ENCODE data around the gene GMIP.
"Not testable (repeated sequence)": the region's sequence is repeated elsewhere in the genome, so short reads cannot be mapped to it uniquely, and the experiment has no call there.

The GMIP gene

GRCh38 chr19:19643158-19644053 is at the start of gene GMIP:
Gene GMIP, minus strand, starts transcription at chr19:19643657. Its CDS starts 128 bp downstream, at chr19:19643529.
- H3K9ac ChIP-seq (ENCODE audit: insufficient read length, low read depth), result peak within 1 kb of the TSS; percentile 90
- H3K9me3 ChIP-seq (ENCODE audit: insufficient read depth, low read length), result no peaks in the 10 kb centered on the region
- no peak for DNase-seq (ENCODE audit: low read depth, low spot score)
- no peaks in the 10 kb centered on the region for H3K4me1 ChIP-seq (ENCODE audit: insufficient read depth, insufficient read length)
- peak within 1 kb of the TSS; percentile 89 for H3K4me3 ChIP-seq (ENCODE audit: insufficient read length, low read depth)
- peaks cover 58% of the 10 kb centered on the region for H3K36me3 ChIP-seq (ENCODE audit: insufficient read depth, insufficient read length, low read length)
- peaks cover 3% of the 10 kb centered on the region for H3K27me3 ChIP-seq (ENCODE audit: insufficient read depth, insufficient read length)
- TF ChIP-seq YY1 (IDR thresholded peaks at IDR 0.05; ENCODE audit: insufficient read depth, insufficient read length) (no peak), ZNF274 (IDR thresholded peaks at IDR 0.05; ENCODE audit: low read depth, low read length) (no peak), SUZ12 (IDR thresholded peaks at IDR 0.05; ENCODE audit: extremely low read depth, insufficient read depth, insufficient read length) (no peak)

- no peaks in the 10 kb centered on the region for H3K9me3 ChIP-seq (ENCODE audit: insufficient read depth, low read length)
- no peaks in the 10 kb centered on the region for H3K4me1 ChIP-seq (ENCODE audit: insufficient read depth, insufficient read length)
- no peaks in the 10 kb centered on the region for H3K27me3 ChIP-seq (ENCODE audit: insufficient read depth, insufficient read length)
- no peak for DNase-seq (ENCODE audit: low read depth, low spot score)
- H3K36me3 ChIP-seq (ENCODE audit: insufficient read depth, insufficient read length, low read length), result no peaks in the 10 kb centered on the region
- H3K4me3 ChIP-seq (ENCODE audit: insufficient read length, low read depth), result no peak overlapping the region
- no peak overlapping the region for H3K9ac ChIP-seq (ENCODE audit: insufficient read length, low read depth)
- no peak for TF ChIP-seq SUZ12 (IDR thresholded peaks at IDR 0.05; ENCODE audit: extremely low read depth, insufficient read depth, insufficient read length)
- TF ChIP-seq YY1 (IDR thresholded peaks at IDR 0.05; ENCODE audit: insufficient read depth, insufficient read length), result no peak
- no peak for TF ChIP-seq ZNF274 (IDR thresholded peaks at IDR 0.05; ENCODE audit: low read depth, low read length)
Observed at GRCh38 chr19:19691683-19692082, 48.2 kb upstream of the GMIP start.

- H3K9ac ChIP-seq (ENCODE audit: insufficient read length, low read depth); H3K4me3 ChIP-seq (ENCODE audit: insufficient read length, low read depth): not testable (repeated sequence)
Observed at GRCh38 chr19:19689023-19689422, 45.6 kb upstream of the GMIP start.

GRCh38 chr19:19687090-19687489 is 43.6 kb upstream of the GMIP start:
- H3K9ac ChIP-seq (ENCODE audit: insufficient read length, low read depth), result no peak overlapping the region
- TF ChIP-seq SUZ12 (IDR thresholded peaks at IDR 0.05; ENCODE audit: extremely low read depth, insufficient read depth, insufficient read length), result no peak
- no peak for TF ChIP-seq ZNF274 (IDR thresholded peaks at IDR 0.05; ENCODE audit: low read depth, low read length)
- TF ChIP-seq YY1 (IDR thresholded peaks at IDR 0.05; ENCODE audit: insufficient read depth, insufficient read length), result no peak
- peaks cover 7% of the 10 kb centered on the region for H3K36me3 ChIP-seq (ENCODE audit: insufficient read depth, insufficient read length, low read length)
- H3K4me3 ChIP-seq (ENCODE audit: insufficient read length, low read depth), result no peak overlapping the region
- DNase-seq (ENCODE audit: low read depth, low spot score), result no peak
- no peaks in the 10 kb centered on the region for H3K4me1 ChIP-seq (ENCODE audit: insufficient read depth, insufficient read length)
- no peaks in the 10 kb centered on the region for H3K27me3 ChIP-seq (ENCODE audit: insufficient read depth, insufficient read length)
- H3K9me3 ChIP-seq (ENCODE audit: insufficient read depth, low read length), result no peaks in the 10 kb centered on the region

More at GRCh38 chr19:19689023-19689422, 45.6 kb upstream of the GMIP start:
- H3K36me3 ChIP-seq (ENCODE audit: insufficient read depth, insufficient read length, low read length); DNase-seq (ENCODE audit: low read depth, low spot score); H3K4me1 ChIP-seq (ENCODE audit: insufficient read depth, insufficient read length); H3K9me3 ChIP-seq (ENCODE audit: insufficient read depth, low read length); H3K27me3 ChIP-seq (ENCODE audit: insufficient read depth, insufficient read length): not testable (repeated sequence)

GRCh38 chr19:19686580-19686979 is 43.1 kb upstream of the GMIP start:
- H3K9ac ChIP-seq (ENCODE audit: insufficient read length, low read depth), result no peak overlapping the region
- peaks cover 12% of the 10 kb centered on the region for H3K36me3 ChIP-seq (ENCODE audit: insufficient read depth, insufficient read length, low read length)
- TF ChIP-seq YY1 (IDR thresholded peaks at IDR 0.05; ENCODE audit: insufficient read depth, insufficient read length) (no peak), SUZ12 (IDR thresholded peaks at IDR 0.05; ENCODE audit: extremely low read depth, insufficient read depth, insufficient read length) (no peak), ZNF274 (IDR thresholded peaks at IDR 0.05; ENCODE audit: low read depth, low read length) (no peak)
- no peaks in the 10 kb centered on the region for H3K27me3 ChIP-seq (ENCODE audit: insufficient read depth, insufficient read length)
- no peaks in the 10 kb centered on the region for H3K4me1 ChIP-seq (ENCODE audit: insufficient read depth, insufficient read length)
- H3K4me3 ChIP-seq (ENCODE audit: insufficient read length, low read depth), result no peak overlapping the region
- no peaks in the 10 kb centered on the region for H3K9me3 ChIP-seq (ENCODE audit: insufficient read depth, low read length)
- DNase-seq (ENCODE audit: low read depth, low spot score), result no peak

DNA sequence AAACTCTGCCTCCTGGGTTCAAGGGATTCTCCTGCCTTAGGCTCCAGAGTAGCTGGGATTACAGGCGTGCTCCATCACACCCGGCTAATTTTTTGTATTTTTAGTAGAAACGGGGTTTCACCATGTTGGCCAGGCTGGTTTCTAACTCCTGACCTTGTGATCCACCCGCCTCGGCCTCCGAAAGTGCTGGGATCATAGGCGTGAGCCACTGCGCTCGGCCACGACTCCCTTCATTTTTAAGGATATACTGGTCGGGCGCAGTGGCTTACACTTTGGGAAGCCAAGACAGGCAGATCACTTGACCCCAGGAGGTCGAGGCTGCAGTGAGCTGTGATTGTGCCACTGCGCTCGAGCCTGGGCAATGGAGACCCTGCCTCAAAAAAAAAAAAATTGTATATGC is 42.7 kb upstream of the GMIP start:
- not testable (repeated sequence) for H3K4me1 ChIP-seq (ENCODE audit: insufficient read depth, insufficient read length); H3K9me3 ChIP-seq (ENCODE audit: insufficient read depth, low read length); DNase-seq (ENCODE audit: low read depth, low spot score); H3K9ac ChIP-seq (ENCODE audit: insufficient read length, low read depth); H3K4me3 ChIP-seq (ENCODE audit: insufficient read length, low read depth); H3K27me3 ChIP-seq (ENCODE audit: insufficient read depth, insufficient read length)
- H3K36me3 ChIP-seq (ENCODE audit: insufficient read depth, insufficient read length, low read length), result peaks cover 17% of the 10 kb centered on the region

- peaks cover 45% of the 10 kb centered on the region for H3K9me3 ChIP-seq (ENCODE audit: insufficient read depth, low read length)
- H3K4me1 ChIP-seq (ENCODE audit: insufficient read depth, insufficient read length), result no peaks in the 10 kb centered on the region
- no peak overlapping the region for H3K9ac ChIP-seq (ENCODE audit: insufficient read length, low read depth)
- peak; percentile 25; the same call in 1 of the 2 replicates for TF ChIP-seq ZNF274 (IDR thresholded peaks at IDR 0.05; ENCODE audit: low read depth, low read length)
- TF ChIP-seq YY1 (IDR thresholded peaks at IDR 0.05; ENCODE audit: insufficient read depth, insufficient read length), result no peak
- H3K27me3 ChIP-seq (ENCODE audit: insufficient read depth, insufficient read length), result no peaks in the 10 kb centered on the region
- peaks cover 80% of the 10 kb centered on the region for H3K36me3 ChIP-seq (ENCODE audit: insufficient read depth, insufficient read length, low read length)
- no peak for DNase-seq (ENCODE audit: low read depth, low spot score)
- H3K4me3 ChIP-seq (ENCODE audit: insufficient read length, low read depth), result no peak overlapping the region
Observed at GRCh38 chr19:19679176-19680073, 36.0 kb upstream of the GMIP start.

Measured in NT2/D1 (cell line).